Caco-2 (cell line): ENCODE data around the gene SMIM24. TPM values are rescaled to one million over a fixed set of nuclear protein-coding genes. Genes with fewer than 3 reads are reported as not detected.

Experiments used
- BruUV-seq: library from RNA; stranded (reverse); fragments of 400-500 nt; replicated peaks from 2 replicates; lab custom pipeline; 2021; lab: Mats Ljungman, UMichigan
- CTCF ChIA-PET: fragments of 300-600 bp; sonication (Branson Sonifier 250); formaldehyde crosslinking; loops from one replicate; lab custom pipeline; 2022; ENCODE audit warnings: antibody characterized with exemption; lab: Charles Lee
- POLR2A ChIA-PET: fragments of 300-600 bp; sonication (Branson Sonifier 250); formaldehyde crosslinking; loops from one replicate; lab custom pipeline; 2022; ENCODE audit warnings: antibody characterized with exemption; lab: Charles Lee
- DNase-seq, 2 experiments: peaks; one replicate each; pipeline versions ENCODE4 v3.0.0 to v3.0.0-alpha.2; 2020 to 2022
- H3K27me3 ChIP-seq: replicated peaks from 2 replicates; pipeline ENCODE4 v1.6.0; 2011; ENCODE audit warnings: low read length; ENCODE audit not compliant: control insufficient read depth, insufficient read depth
- H3K36me3 ChIP-seq: 2 replicates; pipeline ENCODE4 v1.5.1; 2011; ENCODE audit warnings: low read length; ENCODE audit not compliant: control insufficient read depth, insufficient read depth
- H3K4me1 ChIP-seq: fragments of 250-450 bp; sonication (Bioruptor Pico); 2 replicates; pipeline ENCODE4 v1.5.1; 2020; ENCODE audit warnings: mild to moderate bottlenecking
- H3K4me3 ChIP-seq: 2 replicates; pipeline ENCODE4 v1.5.1; 2011; ENCODE audit warnings: low read depth, mild to moderate bottlenecking, control low read depth, low read length
- H3K9me3 ChIP-seq: fragments of 250-450 bp; sonication (Bioruptor Pico); 2 replicates; pipeline ENCODE4 v1.5.1; 2020; ENCODE audit warnings: mild to moderate bottlenecking, moderate library complexity
- H3K27ac Mint-ChIP-seq: one replicate; pipeline ENCODE4 v1.8.0; 2022; ENCODE audit warnings: mixed read lengths; ENCODE audit not compliant: unreplicated experiment
- H3K27me3 Mint-ChIP-seq: one replicate; pipeline ENCODE4 v1.8.0; 2022; ENCODE audit warnings: mixed read lengths; ENCODE audit not compliant: insufficient read depth, unreplicated experiment
- H3K36me3 Mint-ChIP-seq: one replicate; pipeline ENCODE4 v1.8.0; 2022; ENCODE audit warnings: mild to moderate bottlenecking, mixed read lengths; ENCODE audit not compliant: insufficient read depth, unreplicated experiment
- H3K4me1 Mint-ChIP-seq: one replicate; pipeline ENCODE4 v1.8.0; 2022; ENCODE audit warnings: low read depth, mixed read lengths; ENCODE audit not compliant: unreplicated experiment
- H3K4me3 Mint-ChIP-seq: one replicate; pipeline ENCODE4 v1.8.0; 2022; ENCODE audit warnings: mild to moderate bottlenecking, moderate library complexity, mixed read lengths; ENCODE audit not compliant: unreplicated experiment
- H3K9me3 Mint-ChIP-seq: one replicate; pipeline ENCODE4 v1.8.0; 2022; ENCODE audit warnings: mixed read lengths; ENCODE audit not compliant: unreplicated experiment
- CTCF ChIP-seq, 2 experiments: fragments of 200-600 bp in 1 of 2; IDR thresholded peaks; 1 replicate in 1 of 2; 2 replicates in 1 of 2; pipeline versions ENCODE4 v1.5.1 to v1.8.0; 2011 to 2022; ENCODE audit warnings: antibody characterized with exemption in 1 of 2, control low read depth in 1 of 2, inconsistent platforms in 1 of 2, low read depth in 1 of 2, low read length in 1 of 2, mild to moderate bottlenecking in 1 of 2, moderate library complexity in 1 of 2; ENCODE audit not compliant: insufficient read depth in 1 of 2, severe bottlenecking in 1 of 2, unreplicated experiment in 1 of 2
- intact Hi-C: fragments of 100-400 bp; cut with micrococcal nuclease; formaldehyde crosslinking; loops from one replicate; pipeline ENCODE4 v1.10.0; 2022; ENCODE audit not compliant: unreplicated experiment
- total RNA-seq: library from RNA; stranded (reverse); gene quantifications from 2 replicates; pipeline ENCODE4 v1.2.3, GENCODE V29; 2022

SMIM24 gene
- total RNA-seq, 1 experiment from 2014 or later, result 1.7 TPM

GRCh38 chr19:3524904-3525451, 44.7 kb upstream of the SMIM24 start:
- no peaks in the 10 kb centered on the region for H3K9me3 ChIP-seq
- ChIA-PET POLR2A (no interaction called here), CTCF (no interaction called here)
- intact Hi-C loops, result no loop called here
- TF ChIP-seq CTCF (IDR thresholded peaks at IDR 0.05; ENCODE audit: insufficient read depth in 1 of 2, low read depth in 1 of 2, low read length in 1 of 2, severe bottlenecking in 1 of 2, unreplicated experiment in 1 of 2), result no peak
- Mint-ChIP-seq H3K4me3 (no peak overlapping the region), H3K36me3 (peaks cover 29% of the 10 kb centered on the region), H3K27ac (no peak overlapping the region), H3K9me3 (no peaks in the 10 kb centered on the region), H3K4me1 (peaks cover 6% of the 10 kb centered on the region), H3K27me3 (no peaks in the 10 kb centered on the region)
- DNase-seq, result no peak
- no TSS peak for BruUV-seq
- 0 out of 2 replicates have a peak, but pooled peaks cover 1% of the 10 kb centered on the region for H3K36me3 ChIP-seq
- no peaks in the 10 kb centered on the region for H3K4me1 ChIP-seq
- H3K4me3 ChIP-seq, result no peak overlapping the region
- H3K27me3 ChIP-seq, result no peaks in the 10 kb centered on the region

- Histone ChIP-seq H3K4me1 (no peaks in the 10 kb centered on the region), H3K9me3 (no peaks in the 10 kb centered on the region), H3K27me3 (no peaks in the 10 kb centered on the region), H3K36me3 (0 out of 2 replicates have a peak, but pooled peaks cover 1% of the 10 kb centered on the region), H3K4me3 (no peak overlapping the region)
- H3K9me3 Mint-ChIP-seq, result no peaks in the 10 kb centered on the region
- POLR2A ChIA-PET, result no interaction called here
- intact Hi-C loops, result no loop called here
- no TSS peak for BruUV-seq
- H3K4me1 Mint-ChIP-seq, result peaks cover 6% of the 10 kb centered on the region
- H3K27ac Mint-ChIP-seq, result no peak overlapping the region
- no peaks in the 10 kb centered on the region for H3K27me3 Mint-ChIP-seq
- no peak for DNase-seq
- no peak overlapping the region for H3K4me3 Mint-ChIP-seq
- no peak for TF ChIP-seq CTCF (IDR thresholded peaks at IDR 0.05; ENCODE audit: insufficient read depth in 1 of 2, low read depth in 1 of 2, low read length in 1 of 2, severe bottlenecking in 1 of 2, unreplicated experiment in 1 of 2)
- CTCF ChIA-PET, result no interaction called here
- H3K36me3 Mint-ChIP-seq, result peaks cover 36% of the 10 kb centered on the region
These were observed 43.9 kb upstream of the SMIM24 start for GRCh38 chr19:3524078-3524842.

GRCh38 chr19:3523361-3524077, 43.2 kb upstream of the SMIM24 start:
- BruUV-seq, result no TSS peak
- no peak for DNase-seq
- Histone ChIP-seq H3K4me1 (no peaks in the 10 kb centered on the region), H3K36me3 (0 out of 2 replicates have a peak, but pooled peaks cover 1% of the 10 kb centered on the region), H3K4me3 (no peak overlapping the region), H3K27me3 (no peaks in the 10 kb centered on the region), H3K9me3 (no peaks in the 10 kb centered on the region)
- Mint-ChIP-seq H3K27ac (no peak overlapping the region), H3K4me1 (peaks cover 6% of the 10 kb centered on the region), H3K27me3 (no peaks in the 10 kb centered on the region), H3K9me3 (no peaks in the 10 kb centered on the region), H3K4me3 (no peak overlapping the region), H3K36me3 (peaks cover 36% of the 10 kb centered on the region)
- CTCF ChIA-PET, result no interaction called here
- intact Hi-C loops, result no loop called here
- POLR2A ChIA-PET, result no interaction called here
- TF ChIP-seq CTCF (IDR thresholded peaks at IDR 0.05; ENCODE audit: insufficient read depth in 1 of 2, low read depth in 1 of 2, low read length in 1 of 2, severe bottlenecking in 1 of 2, unreplicated experiment in 1 of 2), result no peak
